Measurements from ENCODE around the gene AFAP1. TPM values are rescaled to one million over a fixed set of nuclear protein-coding genes. Genes with fewer than 3 reads are reported as not detected.

AFAP1 gene
- total RNA-seq, 1 experiment from 2014 or later = 27.6 TPM

DNA sequence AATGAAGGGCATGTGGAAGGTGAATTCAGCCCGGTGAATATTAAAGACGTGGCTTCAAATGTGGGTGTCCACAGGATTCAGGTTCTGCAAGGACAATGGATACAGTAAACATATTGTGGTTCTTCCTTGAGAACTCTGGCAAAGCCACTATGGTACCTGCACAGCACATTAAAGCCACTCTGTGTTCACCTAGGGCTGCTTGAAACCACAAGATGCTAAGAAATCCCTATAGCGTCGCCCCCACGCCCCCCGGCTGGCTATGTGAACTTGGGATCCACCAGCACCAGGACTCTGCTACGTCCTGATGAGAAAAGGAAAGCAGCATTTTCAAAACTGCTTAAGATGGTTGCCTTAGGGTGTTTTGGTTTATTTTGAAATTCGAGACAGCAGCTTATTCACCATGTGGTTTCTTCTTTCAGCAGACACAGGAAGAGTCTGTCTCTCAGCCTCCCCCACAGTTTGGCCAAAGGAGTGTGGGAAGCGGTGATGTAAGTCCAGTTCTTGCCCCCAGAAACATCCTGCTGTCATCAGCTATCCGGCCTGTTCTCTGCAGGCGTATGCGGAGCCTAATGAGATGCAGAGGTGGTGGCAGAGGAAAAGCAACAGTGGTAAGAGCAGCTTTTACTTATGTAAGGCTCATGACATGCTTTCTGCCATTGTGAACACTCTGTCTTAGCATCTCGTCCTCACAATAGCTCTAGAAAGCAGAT is 111.5 kb downstream of the AFAP1 start:
- H3K27ac Mint-ChIP-seq (ENCODE audit: unreplicated experiment) = no peak overlapping the region
- TF ChIP-seq, protein P1, sequence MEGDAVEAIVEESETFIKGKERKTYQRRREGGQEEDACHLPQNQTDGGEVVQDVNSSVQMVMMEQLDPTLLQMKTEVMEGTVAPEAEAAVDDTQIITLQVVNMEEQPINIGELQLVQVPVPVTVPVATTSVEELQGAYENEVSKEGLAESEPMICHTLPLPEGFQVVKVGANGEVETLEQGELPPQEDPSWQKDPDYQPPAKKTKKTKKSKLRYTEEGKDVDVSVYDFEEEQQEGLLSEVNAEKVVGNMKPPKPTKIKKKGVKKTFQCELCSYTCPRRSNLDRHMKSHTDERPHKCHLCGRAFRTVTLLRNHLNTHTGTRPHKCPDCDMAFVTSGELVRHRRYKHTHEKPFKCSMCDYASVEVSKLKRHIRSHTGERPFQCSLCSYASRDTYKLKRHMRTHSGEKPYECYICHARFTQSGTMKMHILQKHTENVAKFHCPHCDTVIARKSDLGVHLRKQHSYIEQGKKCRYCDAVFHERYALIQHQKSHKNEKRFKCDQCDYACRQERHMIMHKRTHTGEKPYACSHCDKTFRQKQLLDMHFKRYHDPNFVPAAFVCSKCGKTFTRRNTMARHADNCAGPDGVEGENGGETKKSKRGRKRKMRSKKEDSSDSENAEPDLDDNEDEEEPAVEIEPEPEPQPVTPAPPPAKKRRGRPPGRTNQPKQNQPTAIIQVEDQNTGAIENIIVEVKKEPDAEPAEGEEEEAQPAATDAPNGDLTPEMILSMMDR (IDR thresholded peaks at IDR 0.05; ENCODE audit: insufficient read depth in 1 of 2, low read depth in 1 of 2, low read length in 1 of 2, severe bottlenecking in 1 of 2, unreplicated experiment in 1 of 2) = no peak
- H3K27me3 Mint-ChIP-seq (ENCODE audit: insufficient read depth, unreplicated experiment) = no peaks in the 10 kb centered on the region
- H3K9me3 ChIP-seq = no peaks in the 10 kb centered on the region
- H3K36me3 ChIP-seq (ENCODE audit: control insufficient read depth, insufficient read depth, low read length) = no peaks in the 10 kb centered on the region
- peaks cover 43% of the 10 kb centered on the region for H3K36me3 Mint-ChIP-seq (ENCODE audit: insufficient read depth, unreplicated experiment)
- H3K4me3 Mint-ChIP-seq (ENCODE audit: unreplicated experiment) = no peak overlapping the region
- no peak for DNase-seq
- H3K9me3 Mint-ChIP-seq (ENCODE audit: unreplicated experiment) = no peaks in the 10 kb centered on the region
- CTCF ChIA-PET = no interaction called here
- POLR2A ChIA-PET = no interaction called here
- peaks cover 8% of the 10 kb centered on the region; the same call in 1 of the 2 replicates for H3K4me1 ChIP-seq
- H3K27me3 ChIP-seq (replicated peaks; ENCODE audit: control insufficient read depth, insufficient read depth, low read length) = no peaks in the 10 kb centered on the region
- intact Hi-C loops (cut with micrococcal nuclease; ENCODE audit: unreplicated experiment) = no loop called here
- no peak overlapping the region for H3K4me3 ChIP-seq (ENCODE audit: low read depth, low read length)
- H3K4me1 Mint-ChIP-seq (ENCODE audit: low read depth, unreplicated experiment) = peaks cover 20% of the 10 kb centered on the region
- BruUV-seq (replicated peaks) = no TSS peak

DNA sequence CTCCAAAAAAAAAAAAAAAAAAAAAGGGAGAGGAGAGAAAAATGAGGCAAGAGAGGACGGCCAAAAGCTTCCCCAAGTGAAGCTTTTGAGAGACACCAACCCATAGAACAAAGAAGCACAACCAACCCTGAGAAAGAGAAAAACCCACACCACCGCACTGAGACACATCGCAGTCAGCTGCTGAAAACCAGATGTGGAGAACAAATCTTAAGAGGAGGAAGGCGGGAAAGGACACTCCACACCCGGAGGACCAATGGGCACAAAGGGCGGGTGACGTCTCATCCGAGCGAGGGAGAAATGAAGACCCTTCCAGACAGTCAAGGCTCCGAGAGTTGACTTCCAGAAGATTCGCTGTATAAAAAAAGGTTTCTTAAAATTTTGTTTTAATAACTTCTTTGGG is 112.1 kb downstream of the AFAP1 start:
- no peak overlapping the region for H3K4me3 Mint-ChIP-seq (ENCODE audit: unreplicated experiment)
- Histone ChIP-seq H3K4me1 (peaks cover 8% of the 10 kb centered on the region; the same call in 1 of the 2 replicates), H3K4me3 (ENCODE audit: low read depth, low read length) (no peak overlapping the region), H3K27me3 (replicated peaks; ENCODE audit: control insufficient read depth, insufficient read depth, low read length) (no peaks in the 10 kb centered on the region), H3K9me3 (no peaks in the 10 kb centered on the region), H3K36me3 (ENCODE audit: control insufficient read depth, insufficient read depth, low read length) (no peaks in the 10 kb centered on the region)
- POLR2A ChIA-PET = no interaction called here
- H3K36me3 Mint-ChIP-seq (ENCODE audit: insufficient read depth, unreplicated experiment) = peaks cover 39% of the 10 kb centered on the region
- CTCF ChIA-PET = no interaction called here
- peaks cover 24% of the 10 kb centered on the region for H3K4me1 Mint-ChIP-seq (ENCODE audit: low read depth, unreplicated experiment)
- H3K27ac Mint-ChIP-seq (ENCODE audit: unreplicated experiment) = no peak overlapping the region
- no peaks in the 10 kb centered on the region for H3K27me3 Mint-ChIP-seq (ENCODE audit: insufficient read depth, unreplicated experiment)
- intact Hi-C loops (cut with micrococcal nuclease; ENCODE audit: unreplicated experiment) = no loop called here
- no peak for DNase-seq
- no peaks in the 10 kb centered on the region for H3K9me3 Mint-ChIP-seq (ENCODE audit: unreplicated experiment)
- TF ChIP-seq, protein P1 (IDR thresholded peaks at IDR 0.05; ENCODE audit: insufficient read depth in 1 of 2, low read depth in 1 of 2, low read length in 1 of 2, severe bottlenecking in 1 of 2, unreplicated experiment in 1 of 2) = no peak
- BruUV-seq (replicated peaks) = no TSS peak

DNA sequence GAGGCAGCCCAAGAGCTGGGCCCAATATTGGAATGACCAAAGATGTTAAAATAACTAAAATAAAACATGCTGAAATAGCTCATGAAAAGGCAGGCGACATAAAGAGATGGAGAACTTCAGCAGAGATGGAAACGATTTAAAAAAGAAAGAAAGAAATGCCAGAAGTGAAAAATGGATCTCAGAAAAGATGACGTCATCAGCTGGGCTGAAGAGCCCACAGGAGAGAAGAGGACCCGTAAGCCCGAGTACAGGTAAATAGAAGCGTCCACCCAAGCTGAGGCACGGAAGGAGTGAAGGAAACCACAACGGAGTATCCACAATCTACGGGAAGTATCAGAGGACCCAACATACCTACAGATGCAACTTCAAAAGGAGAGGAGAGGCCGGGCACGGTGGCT is 112.8 kb downstream of the AFAP1 start:
- Histone ChIP-seq H3K27me3 (replicated peaks; ENCODE audit: control insufficient read depth, insufficient read depth, low read length) (no peaks in the 10 kb centered on the region), H3K36me3 (ENCODE audit: control insufficient read depth, insufficient read depth, low read length) (no peaks in the 10 kb centered on the region), H3K4me1 (peaks cover 8% of the 10 kb centered on the region; the same call in 1 of the 2 replicates), H3K9me3 (no peaks in the 10 kb centered on the region), H3K4me3 (ENCODE audit: low read depth, low read length) (no peak overlapping the region)
- no peak overlapping the region for H3K27ac Mint-ChIP-seq (ENCODE audit: unreplicated experiment)
- intact Hi-C loops (cut with micrococcal nuclease; ENCODE audit: unreplicated experiment) = no loop called here
- no peaks in the 10 kb centered on the region for H3K9me3 Mint-ChIP-seq (ENCODE audit: unreplicated experiment)
- DNase-seq = no peak
- no TSS peak for BruUV-seq (replicated peaks)
- POLR2A ChIA-PET = no interaction called here
- TF ChIP-seq, protein P1 (IDR thresholded peaks at IDR 0.05; ENCODE audit: insufficient read depth in 1 of 2, low read depth in 1 of 2, low read length in 1 of 2, severe bottlenecking in 1 of 2, unreplicated experiment in 1 of 2) = no peak
- H3K36me3 Mint-ChIP-seq (ENCODE audit: insufficient read depth, unreplicated experiment) = peaks cover 39% of the 10 kb centered on the region
- H3K27me3 Mint-ChIP-seq (ENCODE audit: insufficient read depth, unreplicated experiment) = no peaks in the 10 kb centered on the region
- CTCF ChIA-PET = no interaction called here
- H3K4me1 Mint-ChIP-seq (ENCODE audit: low read depth, unreplicated experiment) = peaks cover 24% of the 10 kb centered on the region
- H3K4me3 Mint-ChIP-seq (ENCODE audit: unreplicated experiment) = no peak overlapping the region

Measured in Caco-2 (cell line).